Colonic mucosa (tissue), 4 donors: ENCODE results near the gene RRAS2. TPM values are rescaled to one million over a fixed set of nuclear protein-coding genes. Genes with fewer than 3 reads are reported as not detected.

ENCODE experiments used
- DNase-seq: peaks from one replicate; pipeline ENCODE4 v3.0.0-alpha.2; 2020
- H3K27ac ChIP-seq: fragments of 200-600 bp; one replicate; pipeline ENCODE4 v1.8.0; 2021
- H3K27me3 ChIP-seq: fragments of 200-600 bp; one replicate; pipeline ENCODE4 v1.8.0; 2021
- H3K36me3 ChIP-seq: fragments of 200-600 bp; one replicate; pipeline ENCODE4 v1.8.0; 2021
- H3K4me1 ChIP-seq: fragments of 200-600 bp; one replicate; pipeline ENCODE4 v1.8.0; 2021; ENCODE audit warnings: mild to moderate bottlenecking
- H3K4me3 ChIP-seq: fragments of 200-600 bp; one replicate; pipeline ENCODE4 v1.8.0; 2021
- H3K9ac ChIP-seq, 2 donors: one replicate each; pipeline ENCODE4 v1.7.0; 2013; ENCODE audit warnings: control low read depth in 2 of 2, low read depth in 2 of 2, low read length in 2 of 2
- H3K9me3 ChIP-seq: fragments of 200-600 bp; one replicate; pipeline ENCODE4 v1.8.0; 2021
- CTCF ChIP-seq: fragments of 200-600 bp; IDR thresholded peaks from one replicate; pipeline ENCODE4 v1.8.0; 2022; ENCODE audit warnings: antibody characterized with exemption, mild to moderate bottlenecking
- intact Hi-C: fragments of 100-400 bp; cut with DNase I; formaldehyde crosslinking; loops from one replicate; pipeline ENCODE4 v1.14.1; 2022
- total RNA-seq, 2 donors: library from RNA; stranded (reverse); fragmentation: NEBNext Ultra II Directional in 1 of 2; extraction: Animal tissue kit (Norgen Biotek cat#: 25700) in 1 of 2; gene quantifications; one replicate each; pipeline ENCODE4 v1.2.1, GENCODE V29; 2021
- donor health status: healthy.
- donor health status: DM: no; HTN: no; CAD: no.
- donor health status: DM: no; HTN: no; CAD: no.

The RRAS2 gene
- total RNA-seq, 2 donors from 2014 or later, result 26.9 to 44.0 TPM

GRCh38 chr11:14371249-14371648 is 12.3 kb upstream of the RRAS2 start:
- Histone ChIP-seq H3K9me3 (no peaks in the 10 kb centered on the region), H3K4me3 (no peak overlapping the region), H3K27me3 (no peaks in the 10 kb centered on the region), H3K36me3 (no peaks in the 10 kb centered on the region), H3K9ac (no peak overlapping the region), H3K4me1 (no peaks in the 10 kb centered on the region), H3K27ac (no peak overlapping the region)
- DNase-seq, result no peak
- intact Hi-C loops, result no loop called here
- TF ChIP-seq CTCF, result no peak

GRCh38 chr11:14370496-14370895 is 11.5 kb upstream of the RRAS2 start:
- intact Hi-C loops, result no loop called here
- H3K4me3 ChIP-seq, result no peak overlapping the region
- no peak overlapping the region for H3K27ac ChIP-seq
- H3K27me3 ChIP-seq, result no peaks in the 10 kb centered on the region
- DNase-seq, result no peak
- no peaks in the 10 kb centered on the region for H3K36me3 ChIP-seq
- H3K9ac ChIP-seq, result no peak overlapping the region
- TF ChIP-seq CTCF, result no peak
- no peaks in the 10 kb centered on the region for H3K9me3 ChIP-seq
- H3K4me1 ChIP-seq, result no peaks in the 10 kb centered on the region

GRCh38 chr11:14369598-14369997 is 10.6 kb upstream of the RRAS2 start:
- Histone ChIP-seq H3K27ac (no peak overlapping the region), H3K4me1 (no peaks in the 10 kb centered on the region), H3K9me3 (no peaks in the 10 kb centered on the region), H3K36me3 (no peaks in the 10 kb centered on the region), H3K4me3 (no peak overlapping the region), H3K27me3 (no peaks in the 10 kb centered on the region), H3K9ac (no peak overlapping the region)
- intact Hi-C loops, result no loop called here
- no peak for DNase-seq
- TF ChIP-seq CTCF, result no peak

GRCh38 chr11:14366936-14367335 is 8.0 kb upstream of the RRAS2 start:
- Histone ChIP-seq H3K27ac (no peak overlapping the region), H3K9me3 (no peaks in the 10 kb centered on the region), H3K9ac (no peak overlapping the region), H3K36me3 (no peaks in the 10 kb centered on the region), H3K4me3 (no peak overlapping the region), H3K27me3 (no peaks in the 10 kb centered on the region), H3K4me1 (no peaks in the 10 kb centered on the region)
- no peak for TF ChIP-seq CTCF
- DNase-seq, result no peak
- intact Hi-C loops, result no loop called here

GRCh38 chr11:14364322-14364721 is 5.3 kb upstream of the RRAS2 start:
- Histone ChIP-seq H3K4me3 (no peak overlapping the region), H3K27me3 (no peaks in the 10 kb centered on the region), H3K36me3 (no peaks in the 10 kb centered on the region), H3K27ac (no peak overlapping the region), H3K9me3 (no peaks in the 10 kb centered on the region), H3K4me1 (no peaks in the 10 kb centered on the region), H3K9ac (no peak overlapping the region)
- no peak for DNase-seq
- no peak for TF ChIP-seq CTCF
- intact Hi-C loops, result no loop called here

GRCh38 chr11:14362611-14363010 is 3.6 kb upstream of the RRAS2 start:
- no peak for TF ChIP-seq CTCF
- no peaks in the 10 kb centered on the region for H3K4me1 ChIP-seq
- H3K4me3 ChIP-seq, result no peak overlapping the region
- H3K9ac ChIP-seq, result no peak overlapping the region
- no peaks in the 10 kb centered on the region for H3K27me3 ChIP-seq
- intact Hi-C loops, result no loop called here
- no peak overlapping the region for H3K27ac ChIP-seq
- no peaks in the 10 kb centered on the region for H3K9me3 ChIP-seq
- no peaks in the 10 kb centered on the region for H3K36me3 ChIP-seq
- no peak for DNase-seq
